Tibial nerve (tissue), 4 donors: ENCODE results near the gene NF2. TPM values are rescaled to one million over a fixed set of nuclear protein-coding genes. Genes with fewer than 3 reads are reported as not detected.

ENCODE experiments used
- DNase-seq, 2 donors: peaks; one replicate each; pipeline ENCODE4 v3.0.0-alpha.2; 2019; ENCODE audit warnings: low spot score in 2 of 2
- H3K27ac ChIP-seq, 4 donors: fragments of 200-600 bp; sonication (generic) in 3 of 4; one replicate each; pipeline ENCODE4 v1.5.1; 2017 to 2019; ENCODE audit warnings: mild to moderate bottlenecking in 1 of 4
- H3K27me3 ChIP-seq, 2 donors: fragments of 200-600 bp; sonication (generic) in 1 of 2; one replicate each; pipeline versions ENCODE4 v1.5.1 to v1.6.0; 2017 to 2019
- H3K36me3 ChIP-seq, 3 donors: fragments of 200-600 bp; sonication (generic); one replicate each; pipeline ENCODE4 v1.5.1; 2018 to 2019
- H3K4me1 ChIP-seq, 4 donors: fragments of 200-600 bp; sonication (generic) in 3 of 4; one replicate each; pipeline ENCODE4 v1.5.1; 2017 to 2019
- H3K4me3 ChIP-seq, 4 donors: fragments of 200-600 bp; sonication (generic) in 3 of 4; one replicate each; pipeline ENCODE4 v1.5.1; 2017 to 2019; ENCODE audit warnings: mild to moderate bottlenecking in 1 of 4, moderate library complexity in 1 of 4
- H3K9me3 ChIP-seq, 4 donors: fragments of 200-600 bp; sonication (generic) in 3 of 4; one replicate each; pipeline ENCODE4 v1.5.1; 2017 to 2019
- EP300 ChIP-seq, 2 donors: sonication (generic); formaldehyde crosslinking; IDR thresholded peaks; one replicate each; pipeline ENCODE4 v1.6.1; 2017; ENCODE audit warnings: antibody characterized with exemption in 2 of 2, mild to moderate bottlenecking in 1 of 2
- POLR2A ChIP-seq, 2 donors: fragments of 450-650 bp; IDR thresholded peaks; one replicate each; pipeline ENCODE4 v1.6.1; 2017; ENCODE audit warnings: antibody characterized with exemption in 2 of 2, mild to moderate bottlenecking in 2 of 2, moderate library complexity in 2 of 2
- WGBS, 2 donors: methylation state at CpG; one replicate each; pipeline ENCODE4 v1.1.5; 2018; 5-methylcytosine and 5-hydroxymethylcytosine counted together
- total RNA-seq, 4 donors: library from RNA; depleted of rRNA; stranded (reverse); fragments of >200 nt; gene quantifications; one replicate each; pipeline ENCODE4 v1.1.0, GENCODE V29; 2016
- TF ChIP-seq, protein P1 (sequence below), 5 experiments: fragments of 200-600 bp in 3 of 5; fragments of 450-650 bp in 2 of 5; sonication (generic) in 3 of 5; IDR thresholded peaks; one replicate each; pipeline ENCODE4 v1.5.1; 2016 to 2019; ENCODE audit warnings: antibody characterized with exemption in 5 of 5, mild to moderate bottlenecking in 3 of 5, moderate library complexity in 2 of 5

The NF2 gene
- total RNA-seq, 4 donors from 2014 or later = 24.9 to 39.0 (median 28.8) TPM

DNA sequence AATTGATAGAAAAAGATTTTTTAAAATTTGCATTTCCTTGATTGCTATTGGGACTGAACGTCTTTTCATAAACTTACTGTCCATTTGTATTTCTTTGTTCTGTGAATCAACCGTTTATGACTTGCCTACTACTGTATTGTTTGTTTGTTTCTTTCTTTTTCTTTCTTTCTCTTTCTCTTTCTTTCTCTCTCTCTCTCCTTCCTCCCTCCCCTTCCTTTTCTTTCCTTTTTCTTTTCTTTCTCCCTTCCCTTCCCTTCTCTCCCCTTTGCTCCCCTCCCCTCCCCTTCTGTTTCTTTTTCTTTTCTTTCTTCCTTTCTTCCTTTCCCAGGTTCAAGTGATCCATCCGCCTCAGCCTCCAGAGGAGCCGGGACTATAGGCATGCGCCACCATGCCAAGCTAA lies 46.9 kb downstream of the NF2 start:
- Histone ChIP-seq H3K4me3 (no peak overlapping the region), H3K27ac (no peak overlapping the region), H3K4me1 (no peaks in the 10 kb centered on the region), H3K27me3 (no peaks in the 10 kb centered on the region), H3K9me3 (no peaks in the 10 kb centered on the region), H3K36me3 (peaks cover 0 to 76% (median 0%) of the 10 kb centered on the region in 3 donors)
- no peak for DNase-seq
- 84 to 86% methylated on average over 5 of the region's 5 CpGs for WGBS, 2 donors
- TF ChIP-seq, protein P1, sequence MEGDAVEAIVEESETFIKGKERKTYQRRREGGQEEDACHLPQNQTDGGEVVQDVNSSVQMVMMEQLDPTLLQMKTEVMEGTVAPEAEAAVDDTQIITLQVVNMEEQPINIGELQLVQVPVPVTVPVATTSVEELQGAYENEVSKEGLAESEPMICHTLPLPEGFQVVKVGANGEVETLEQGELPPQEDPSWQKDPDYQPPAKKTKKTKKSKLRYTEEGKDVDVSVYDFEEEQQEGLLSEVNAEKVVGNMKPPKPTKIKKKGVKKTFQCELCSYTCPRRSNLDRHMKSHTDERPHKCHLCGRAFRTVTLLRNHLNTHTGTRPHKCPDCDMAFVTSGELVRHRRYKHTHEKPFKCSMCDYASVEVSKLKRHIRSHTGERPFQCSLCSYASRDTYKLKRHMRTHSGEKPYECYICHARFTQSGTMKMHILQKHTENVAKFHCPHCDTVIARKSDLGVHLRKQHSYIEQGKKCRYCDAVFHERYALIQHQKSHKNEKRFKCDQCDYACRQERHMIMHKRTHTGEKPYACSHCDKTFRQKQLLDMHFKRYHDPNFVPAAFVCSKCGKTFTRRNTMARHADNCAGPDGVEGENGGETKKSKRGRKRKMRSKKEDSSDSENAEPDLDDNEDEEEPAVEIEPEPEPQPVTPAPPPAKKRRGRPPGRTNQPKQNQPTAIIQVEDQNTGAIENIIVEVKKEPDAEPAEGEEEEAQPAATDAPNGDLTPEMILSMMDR (IDR thresholded peaks at IDR 0.05) = no peak
- no peak for TF ChIP-seq POLR2A (IDR thresholded peaks at IDR 0.05)
- TF ChIP-seq EP300 (IDR thresholded peaks at IDR 0.05) = no peak

DNA sequence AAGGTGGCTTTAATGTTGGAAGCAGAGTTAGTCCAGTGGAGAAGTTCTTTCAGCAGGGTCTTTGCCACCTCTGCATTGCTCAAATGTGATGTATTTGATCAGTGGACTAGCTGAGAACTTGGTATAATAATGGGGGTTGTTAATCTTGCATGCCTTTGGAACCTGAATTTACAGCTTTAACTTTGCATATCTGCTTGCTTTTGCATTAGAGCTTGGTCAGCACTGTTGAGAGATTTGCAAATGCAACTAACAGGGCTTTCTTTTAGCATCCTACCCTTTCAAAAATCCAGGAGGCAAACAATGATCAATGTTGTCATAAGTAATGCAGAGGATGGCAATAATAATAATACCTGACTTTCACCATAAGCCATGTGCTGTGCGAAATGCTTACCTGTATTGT lies 48.2 kb downstream of the NF2 start:
- Histone ChIP-seq H3K4me1 (no peaks in the 10 kb centered on the region), H3K27ac (no peak overlapping the region), H3K27me3 (no peaks in the 10 kb centered on the region), H3K9me3 (no peaks in the 10 kb centered on the region), H3K36me3 (peaks cover 0 to 75% (median 0%) of the 10 kb centered on the region in 3 donors), H3K4me3 (no peak overlapping the region)
- no peak for DNase-seq
- 96 to 100% methylated on average over 1 of the region's 1 CpG for WGBS, 2 donors
- TF ChIP-seq POLR2A (IDR thresholded peaks at IDR 0.05) (no peak), EP300 (IDR thresholded peaks at IDR 0.05) (no peak)
- TF ChIP-seq, protein P1 (IDR thresholded peaks at IDR 0.05) = no peak

- H3K9me3 ChIP-seq = no peaks in the 10 kb centered on the region
Measured at GRCh38 chr22:29654420-29654819, 51.0 kb downstream of the NF2 start.

DNA sequence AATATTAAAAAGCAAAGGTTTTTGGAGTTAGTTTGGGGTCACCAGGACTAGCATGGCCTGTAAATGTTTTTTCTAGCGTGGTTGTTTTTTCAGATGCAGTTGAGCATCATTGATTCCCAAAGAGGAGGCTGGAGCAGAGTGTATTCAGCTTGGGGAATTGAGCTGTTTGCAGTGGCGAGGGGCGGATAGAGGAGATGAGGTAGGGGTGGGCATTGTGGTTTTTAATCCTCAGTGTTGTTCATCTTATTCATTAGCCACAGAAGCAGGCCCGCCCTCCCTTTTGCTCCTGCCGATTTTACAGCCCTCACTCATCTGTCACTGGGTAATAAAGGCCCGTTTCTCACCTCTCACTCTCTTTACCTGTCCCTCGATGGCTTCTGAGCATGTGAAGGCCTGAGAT lies 51.4 kb downstream of the NF2 start:
- H3K9me3 ChIP-seq = no peaks in the 10 kb centered on the region
- H3K4me1 ChIP-seq = no peaks in the 10 kb centered on the region
- peaks cover 0 to 76% (median 0%) of the 10 kb centered on the region in 3 donors for H3K36me3 ChIP-seq
- no peak overlapping the region for H3K27ac ChIP-seq
- H3K4me3 ChIP-seq = no peak overlapping the region
- no peak for DNase-seq
- no peaks in the 10 kb centered on the region for H3K27me3 ChIP-seq
- 64 to 76% methylated on average over 7 of the region's 7 CpGs for WGBS, 2 donors
- TF ChIP-seq EP300 (IDR thresholded peaks at IDR 0.05) (no peak), POLR2A (IDR thresholded peaks at IDR 0.05) (no peak)
- TF ChIP-seq, protein P1 (IDR thresholded peaks at IDR 0.05) = no peak

More at GRCh38 chr22:29654420-29654819, 51.0 kb downstream of the NF2 start:
- no peaks in the 10 kb centered on the region for H3K27me3 ChIP-seq
- no peak overlapping the region for H3K4me3 ChIP-seq
- TF ChIP-seq POLR2A (IDR thresholded peaks at IDR 0.05) (no peak), EP300 (IDR thresholded peaks at IDR 0.05) (no peak)
- TF ChIP-seq, protein P1 (IDR thresholded peaks at IDR 0.05) = no peak
- no peaks in the 10 kb centered on the region for H3K4me1 ChIP-seq
- H3K27ac ChIP-seq = no peak overlapping the region
- peaks cover 0 to 75% (median 0%) of the 10 kb centered on the region in 3 donors for H3K36me3 ChIP-seq
- no peak for DNase-seq
- 84 to 88% methylated on average over 4 of the region's 4 CpGs for WGBS, 2 donors

- Histone ChIP-seq H3K4me3 (no peak overlapping the region), H3K27ac (no peak overlapping the region), H3K9me3 (no peaks in the 10 kb centered on the region), H3K4me1 (no peaks in the 10 kb centered on the region), H3K36me3 (peaks cover 0 to 82% (median 7%) of the 10 kb centered on the region in 3 donors), H3K27me3 (no peaks in the 10 kb centered on the region)
- DNase-seq = no peak
- WGBS, 2 donors = 74 to 80% methylated on average over 4 of the region's 4 CpGs
- no peak for TF ChIP-seq POLR2A (IDR thresholded peaks at IDR 0.05)
- TF ChIP-seq, protein P1 (IDR thresholded peaks at IDR 0.05) = no peak
- no peak for TF ChIP-seq EP300 (IDR thresholded peaks at IDR 0.05)
Measured at GRCh38 chr22:29658176-29658575, 54.7 kb downstream of the NF2 start.
